Measurements from ENCODE around the gene FAM53A. TPM values are rescaled to one million over a fixed set of nuclear protein-coding genes. Genes with fewer than 3 reads are reported as not detected.

FAM53A gene
- total and polyA plus RNA-seq, 2 of the 13 experiments (the other 11 are each of a cell fraction or from before 2014, with no cell fraction given): 0.48 to 1.1 TPM

DNA sequence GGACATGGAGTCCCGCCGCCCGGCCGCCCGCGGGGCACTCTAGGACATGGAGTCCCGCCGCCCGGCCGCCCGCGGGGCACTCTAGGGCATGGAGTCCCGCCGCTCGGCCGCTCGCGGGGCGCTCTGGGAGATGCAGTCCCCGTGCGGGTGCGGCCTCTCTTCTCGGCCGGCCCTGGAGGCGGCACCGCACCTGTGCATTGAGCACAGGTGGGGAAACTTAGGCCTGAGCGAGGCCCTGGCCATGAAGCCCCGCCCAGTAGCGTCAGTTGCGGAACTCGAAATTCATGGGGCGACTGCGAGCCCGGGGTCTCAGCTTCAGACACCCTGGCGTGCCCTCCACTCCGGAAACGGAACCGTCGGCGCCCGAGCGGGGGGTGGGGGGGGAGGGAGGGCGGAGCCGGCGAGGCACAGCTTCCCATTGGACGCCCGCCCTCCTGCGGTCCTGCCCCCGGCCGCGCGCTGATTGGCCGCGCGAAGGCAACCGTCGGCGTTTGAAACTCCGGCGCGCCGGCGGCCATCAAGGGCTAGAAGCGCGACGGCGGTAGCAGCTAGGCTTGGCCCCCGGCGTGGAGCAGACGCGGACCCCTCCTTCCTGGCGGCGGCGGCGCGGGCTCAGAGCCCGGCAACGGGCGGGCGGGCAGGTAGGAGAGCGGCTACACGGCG is 37.0 kb upstream of the FAM53A start, which contains the start of the genes TACC3 and TMEM129 (continued):
- TF ChIP-seq, protein P1, sequence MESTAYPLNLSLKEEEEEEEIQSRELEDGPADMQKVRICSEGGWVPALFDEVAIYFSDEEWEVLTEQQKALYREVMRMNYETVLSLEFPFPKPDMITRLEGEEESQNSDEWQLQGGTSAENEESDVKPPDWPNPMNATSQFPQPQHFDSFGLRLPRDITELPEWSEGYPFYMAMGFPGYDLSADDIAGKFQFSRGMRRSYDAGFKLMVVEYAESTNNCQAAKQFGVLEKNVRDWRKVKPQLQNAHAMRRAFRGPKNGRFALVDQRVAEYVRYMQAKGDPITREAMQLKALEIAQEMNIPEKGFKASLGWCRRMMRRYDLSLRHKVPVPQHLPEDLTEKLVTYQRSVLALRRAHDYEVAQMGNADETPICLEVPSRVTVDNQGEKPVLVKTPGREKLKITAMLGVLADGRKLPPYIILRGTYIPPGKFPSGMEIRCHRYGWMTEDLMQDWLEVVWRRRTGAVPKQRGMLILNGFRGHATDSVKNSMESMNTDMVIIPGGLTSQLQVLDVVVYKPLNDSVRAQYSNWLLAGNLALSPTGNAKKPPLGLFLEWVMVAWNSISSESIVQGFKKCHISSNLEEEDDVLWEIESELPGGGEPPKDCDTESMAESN (CRISPR knock-in tag; conservative IDR thresholded peaks at IDR 0.05): peak; percentile 44; the same call in 1 of the 2 replicates
- TF ChIP-seq, protein P2, sequence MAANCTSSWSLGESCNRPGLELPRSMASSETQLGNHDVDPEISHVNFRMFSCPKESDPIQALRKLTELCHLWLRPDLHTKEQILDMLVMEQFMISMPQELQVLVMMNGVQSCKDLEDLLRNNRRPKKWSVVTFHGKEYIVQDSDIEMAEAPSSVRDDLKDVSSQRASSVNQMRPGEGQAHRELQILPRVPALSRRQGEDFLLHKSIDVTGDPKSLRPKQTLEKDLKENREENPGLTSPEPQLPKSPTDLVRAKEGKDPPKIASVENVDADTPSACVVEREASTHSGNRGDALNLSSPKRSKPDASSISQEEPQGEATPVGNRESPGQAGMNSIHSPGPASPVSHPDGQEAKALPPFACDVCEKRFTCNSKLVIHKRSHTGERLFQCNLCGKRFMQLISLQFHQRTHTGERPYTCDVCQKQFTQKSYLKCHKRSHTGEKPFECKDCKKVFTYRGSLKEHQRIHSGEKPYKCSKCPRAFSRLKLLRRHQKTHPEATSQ (CRISPR knock-in tag; IDR thresholded peaks at IDR 0.05; ENCODE audit: borderline replicate concordance): no peak
- TF ChIP-seq YEATS4 (CRISPR knock-in tag; IDR thresholded peaks at IDR 0.05; ENCODE audit: borderline replicate concordance) (peak; percentile 67; the same call in 1 of the 2 replicates), SIN3B (IDR thresholded peaks at IDR 0.05; ENCODE audit: low read length) (peak; percentile 92), SP4 (CRISPR knock-in tag; IDR thresholded peaks at IDR 0.05) (peak; percentile 62), AGO1 (IDR thresholded peaks at IDR 0.05; ENCODE audit: low read depth, low read length, poor library complexity, severe bottlenecking) (no peak), KMT2A (CRISPR knock-in tag; IDR thresholded peaks at IDR 0.05) (0 out of 2 replicates have a peak, but pooled peaks have one; percentile 34), EZH2 (conservative IDR thresholded peaks at IDR 0.05; ENCODE audit: low read depth, low read length) (no peak), AHR (CRISPR knock-in tag; IDR thresholded peaks at IDR 0.05) (0 out of 2 replicates have a peak, but pooled peaks have one; percentile 36), CBX2 (IDR thresholded peaks at IDR 0.05; ENCODE audit: low read depth, low read length) (no peak), CBX2 (CRISPR knock-in tag; IDR thresholded peaks at IDR 0.05; ENCODE audit: low read depth) (no peak), MED1 (CRISPR knock-in tag; IDR thresholded peaks at IDR 0.05) (peak; percentile 37; the same call in 1 of the 2 replicates), MAF1 (CRISPR knock-in tag; IDR thresholded peaks at IDR 0.05; ENCODE audit: borderline replicate concordance) (no peak), HES4 (CRISPR knock-in tag; IDR thresholded peaks at IDR 0.05; ENCODE audit: borderline replicate concordance) (no peak), MXD4 (CRISPR knock-in tag; IDR thresholded peaks at IDR 0.05) (0 out of 2 replicates have a peak, but pooled peaks have one; percentile 58), SALL1 (CRISPR knock-in tag; IDR thresholded peaks at IDR 0.05) (0 out of 2 replicates have a peak, but pooled peaks have one; percentile 24), ZNF792 (CRISPR knock-in tag; IDR thresholded peaks at IDR 0.05) (0 out of 2 replicates have a peak, but pooled peaks have one; percentile 22), HMG20A (CRISPR knock-in tag; IDR thresholded peaks at IDR 0.05; ENCODE audit: borderline replicate concordance) (no peak), ZFP90 (CRISPR knock-in tag; IDR thresholded peaks at IDR 0.05; ENCODE audit: borderline replicate concordance) (no peak), ZNF331 (CRISPR knock-in tag; IDR thresholded peaks at IDR 0.05) (peak; percentile 24; the same call in 1 of the 2 replicates), HCFC1 (IDR thresholded peaks at IDR 0.05; ENCODE audit: low read depth, low read length) (peak; percentile 54; the same call in 1 of the 2 replicates)
- TF ChIP-seq, protein P3, sequence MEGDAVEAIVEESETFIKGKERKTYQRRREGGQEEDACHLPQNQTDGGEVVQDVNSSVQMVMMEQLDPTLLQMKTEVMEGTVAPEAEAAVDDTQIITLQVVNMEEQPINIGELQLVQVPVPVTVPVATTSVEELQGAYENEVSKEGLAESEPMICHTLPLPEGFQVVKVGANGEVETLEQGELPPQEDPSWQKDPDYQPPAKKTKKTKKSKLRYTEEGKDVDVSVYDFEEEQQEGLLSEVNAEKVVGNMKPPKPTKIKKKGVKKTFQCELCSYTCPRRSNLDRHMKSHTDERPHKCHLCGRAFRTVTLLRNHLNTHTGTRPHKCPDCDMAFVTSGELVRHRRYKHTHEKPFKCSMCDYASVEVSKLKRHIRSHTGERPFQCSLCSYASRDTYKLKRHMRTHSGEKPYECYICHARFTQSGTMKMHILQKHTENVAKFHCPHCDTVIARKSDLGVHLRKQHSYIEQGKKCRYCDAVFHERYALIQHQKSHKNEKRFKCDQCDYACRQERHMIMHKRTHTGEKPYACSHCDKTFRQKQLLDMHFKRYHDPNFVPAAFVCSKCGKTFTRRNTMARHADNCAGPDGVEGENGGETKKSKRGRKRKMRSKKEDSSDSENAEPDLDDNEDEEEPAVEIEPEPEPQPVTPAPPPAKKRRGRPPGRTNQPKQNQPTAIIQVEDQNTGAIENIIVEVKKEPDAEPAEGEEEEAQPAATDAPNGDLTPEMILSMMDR (CRISPR knock-in tag; IDR thresholded peaks at IDR 0.05): 0 out of 2 replicates have a peak, but pooled peaks have one; percentile 2
- TF ChIP-seq, protein P4, sequence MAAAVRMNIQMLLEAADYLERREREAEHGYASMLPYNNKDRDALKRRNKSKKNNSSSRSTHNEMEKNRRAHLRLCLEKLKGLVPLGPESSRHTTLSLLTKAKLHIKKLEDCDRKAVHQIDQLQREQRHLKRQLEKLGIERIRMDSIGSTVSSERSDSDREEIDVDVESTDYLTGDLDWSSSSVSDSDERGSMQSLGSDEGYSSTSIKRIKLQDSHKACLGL (CRISPR knock-in tag; IDR thresholded peaks at IDR 0.05): 0 out of 2 replicates have a peak, but pooled peaks have one; percentile 10
- TF ChIP-seq, protein P5, sequence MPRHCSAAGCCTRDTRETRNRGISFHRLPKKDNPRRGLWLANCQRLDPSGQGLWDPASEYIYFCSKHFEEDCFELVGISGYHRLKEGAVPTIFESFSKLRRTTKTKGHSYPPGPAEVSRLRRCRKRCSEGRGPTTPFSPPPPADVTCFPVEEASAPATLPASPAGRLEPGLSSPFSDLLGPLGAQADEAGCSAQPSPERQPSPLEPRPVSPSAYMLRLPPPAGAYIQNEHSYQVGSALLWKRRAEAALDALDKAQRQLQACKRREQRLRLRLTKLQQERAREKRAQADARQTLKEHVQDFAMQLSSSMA (CRISPR knock-in tag; IDR thresholded peaks at IDR 0.05): 0 out of 2 replicates have a peak, but pooled peaks have one; percentile 9

All from HepG2 (cell line).